RWPE1 (cell line): ENCODE measurements around the gene DOCK1.

Experiments used
- CTCF ChIA-PET: fragments of 350-600 bp; sonication (Branson Sonifier 250); formaldehyde crosslinking; extraction: SDS; loops from one replicate; lab custom pipeline; 2021; lab: Yijun Ruan, JAX
- POLR2A ChIA-PET: fragments of 400-600 bp; formaldehyde crosslinking; extraction: SDS; loops from one replicate; lab custom pipeline; 2020; ENCODE audit warnings: antibody characterized with exemption; ENCODE audit not compliant: low non-redundant PET; lab: Yijun Ruan, JAX
- DNase-seq: peaks from one replicate; pipeline ENCODE4 v3.0.0; 2012; ENCODE audit warnings: low spot score
- H3K27ac ChIP-seq: fragments of 450-650 bp; 2 replicates; pipeline ENCODE4 v1.5.1; 2017
- CTCF ChIP-seq: fragments of 450-650 bp; conservative IDR thresholded peaks from 2 replicates; pipeline ENCODE4 v1.5.1; 2017; ENCODE audit warnings: low read depth, mild to moderate bottlenecking

The DOCK1 gene

DNA sequence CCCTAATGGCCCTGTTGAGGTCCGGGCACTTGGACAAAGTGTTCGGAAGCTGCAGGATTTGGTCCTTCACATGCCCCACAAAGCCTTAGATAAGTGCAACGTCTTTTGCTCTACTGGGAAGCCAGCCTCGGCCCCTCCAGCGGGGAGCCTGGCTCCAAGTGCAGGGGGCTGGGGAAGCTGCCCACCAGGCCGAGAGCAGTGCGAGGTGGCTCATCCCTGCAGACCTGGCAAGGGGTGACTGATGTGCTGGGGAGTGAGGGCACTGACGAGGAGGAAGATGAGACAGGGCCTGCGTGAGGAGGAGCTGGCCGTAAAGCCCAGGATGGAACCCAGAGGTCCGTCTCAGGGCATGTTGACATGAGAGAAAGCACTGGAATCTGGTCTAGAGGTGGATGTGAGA, 508.1 kb downstream of the DOCK1 start:
- no peak for DNase-seq
- TF ChIP-seq CTCF = no peak
- no peak overlapping the region for H3K27ac ChIP-seq
- ChIA-PET POLR2A (no interaction called here), CTCF (no interaction called here)

- CTCF ChIA-PET = no interaction called here
- no peak for TF ChIP-seq CTCF
- H3K27ac ChIP-seq = no peak overlapping the region
- DNase-seq = no peak
- POLR2A ChIA-PET = no interaction called here
These were observed 508.8 kb downstream of the DOCK1 start for GRCh38 chr10:127414024-127414423.

DNA sequence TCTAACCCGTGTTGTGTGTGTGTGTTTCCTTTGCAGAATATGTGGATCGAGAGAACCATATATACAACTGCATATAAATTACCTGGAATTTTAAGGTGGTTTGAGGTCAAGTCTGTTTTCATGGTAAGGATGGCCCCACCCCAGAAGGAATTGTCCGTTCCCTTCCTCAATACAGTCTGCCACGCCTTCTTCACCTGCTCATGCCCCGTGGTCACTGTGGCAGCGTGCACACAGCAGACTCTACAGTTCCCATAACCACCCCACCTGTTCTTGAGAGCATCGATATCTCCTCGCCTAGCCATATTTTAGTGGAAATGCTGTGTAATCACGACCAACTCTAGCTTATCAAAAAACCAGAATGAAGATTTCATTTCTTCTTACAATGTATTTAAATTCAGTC, 509.9 kb downstream of the DOCK1 start:
- ChIA-PET CTCF (interaction anchor here (0.5 kb wide), 1 partner anchor 211 kb away, joined by 3 read pairs; no protein-coding TSS in a partner anchor), POLR2A (no interaction called here)
- DNase-seq = no peak

DNA sequence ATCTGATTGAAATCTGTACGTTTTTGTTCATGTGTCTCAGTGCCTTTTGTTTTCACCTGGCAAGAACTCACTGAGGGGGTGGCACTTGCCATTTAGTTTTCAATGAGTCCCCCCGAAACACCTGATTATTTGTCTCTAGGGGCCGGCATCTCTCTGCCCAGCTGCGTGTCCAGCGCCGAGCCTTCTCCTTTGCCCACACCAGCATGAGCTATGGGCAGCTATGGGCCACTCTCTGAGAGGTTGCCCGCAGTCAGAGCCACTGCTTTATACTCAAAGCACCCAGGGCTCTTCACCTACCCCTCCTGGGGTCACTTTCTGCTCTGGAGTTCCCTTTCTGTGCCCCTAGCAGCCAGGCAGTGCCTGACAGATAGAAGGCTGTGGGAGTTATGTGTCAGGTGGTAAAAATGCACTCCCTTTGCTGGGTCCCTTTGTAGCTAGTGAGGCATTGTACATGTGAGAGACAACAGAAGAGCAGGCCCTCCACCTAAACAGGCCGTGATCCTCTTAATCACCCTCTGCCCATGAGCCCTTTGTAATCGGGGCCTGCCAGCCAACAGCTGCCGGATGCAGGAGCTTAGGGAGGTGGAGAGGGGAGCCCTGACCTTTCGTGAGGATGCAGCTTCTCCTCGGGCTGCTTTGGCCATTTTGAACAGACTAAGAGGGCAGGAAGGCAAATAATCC, 510.8 kb downstream of the DOCK1 start:
- ChIA-PET CTCF (interaction anchor here (0.6 kb wide), 1 partner anchor 728 kb away, joined by 3 read pairs; no protein-coding TSS in a partner anchor), POLR2A (no interaction called here)
- TF ChIP-seq CTCF = no peak
- DNase-seq = no peak
- H3K27ac ChIP-seq = no peak overlapping the region

More for the DNA sequence above, 509.9 kb downstream of the DOCK1 start:
- H3K27ac ChIP-seq = no peak overlapping the region
- no peak for TF ChIP-seq CTCF

- no peak for TF ChIP-seq CTCF
- no peak for DNase-seq
- H3K27ac ChIP-seq = no peak overlapping the region
- POLR2A ChIA-PET = no interaction called here
- CTCF ChIA-PET = no interaction called here
These were observed 511.8 kb downstream of the DOCK1 start for GRCh38 chr10:127417031-127417430.

DNA sequence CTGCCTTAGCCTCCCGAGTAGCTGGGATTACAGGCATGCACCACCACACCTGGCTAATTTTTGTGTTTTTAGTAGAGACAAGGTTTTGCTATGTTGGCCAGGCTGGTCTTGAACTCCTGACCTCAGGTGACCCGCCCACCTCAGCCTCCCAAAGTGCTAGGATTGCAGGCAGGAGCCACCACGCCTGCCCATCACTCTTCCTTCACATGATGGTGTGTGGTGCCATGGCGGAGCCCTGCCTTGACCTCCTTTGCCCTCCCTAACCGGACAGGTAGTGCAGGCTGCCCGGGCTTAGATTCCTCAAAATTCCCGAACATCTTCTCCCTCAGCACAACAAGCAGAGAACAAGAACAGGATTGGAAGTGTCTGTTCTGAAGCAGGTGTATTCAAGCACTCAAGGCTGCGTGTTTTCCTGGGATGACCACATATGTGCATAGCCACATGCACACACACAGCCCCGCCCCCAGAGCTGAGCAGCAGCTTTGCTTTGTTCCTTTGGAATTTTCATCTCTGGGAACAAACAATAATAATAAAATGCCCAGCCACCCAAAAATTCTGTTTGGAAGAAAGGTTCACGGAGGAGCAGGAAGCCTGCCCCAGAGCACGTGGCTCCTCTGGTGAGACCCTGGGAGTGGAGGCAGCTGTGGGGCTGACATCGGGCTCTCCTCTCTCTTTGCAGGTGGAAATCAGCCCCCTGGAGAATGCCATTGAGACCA, 512.6 kb downstream of the DOCK1 start:
- TF ChIP-seq CTCF = no peak
- POLR2A ChIA-PET = no interaction called here

More for the DNA sequence above, 512.6 kb downstream of the DOCK1 start:
- CTCF ChIA-PET = no interaction called here
- no peak for DNase-seq
- no peak overlapping the region for H3K27ac ChIP-seq
